ENCODE measurements around the gene TIPRL. TPM values are rescaled to one million over a fixed set of nuclear protein-coding genes. Genes with fewer than 3 reads are reported as not detected.

Gene TIPRL
- total RNA-seq, 2 donors from 2014 or later = 4.9 to 10.1 TPM

- no peak overlapping the region for H3K27ac ChIP-seq
- H3K27me3 ChIP-seq = no peaks in the 10 kb centered on the region
- no peak for DNase-seq
- no peaks in the 10 kb centered on the region for H3K4me1 ChIP-seq
- intact Hi-C loops (cut with DNase I) = no loop called here
- H3K4me3 ChIP-seq = no peak overlapping the region
- WGBS, 2 donors = 41 to 74% methylated on average over 4 of the region's 4 CpGs
- TF ChIP-seq POLR2A (IDR thresholded peaks at IDR 0.05) (no peak), CTCF (IDR thresholded peaks at IDR 0.05) (no peak)
- H3K36me3 ChIP-seq (replicated peaks in 1 of 2; ENCODE audit: insufficient read depth in 1 of 2, low read depth in 2 of 2) = no peaks in the 10 kb centered on the region
- no peak for ATAC-seq
- H3K9me3 ChIP-seq = no peaks in the 10 kb centered on the region
Observed at GRCh38 chr1:168155910-168156309, 22.9 kb upstream of the TIPRL start.

- Histone ChIP-seq H3K9me3 (no peaks in the 10 kb centered on the region), H3K36me3 (replicated peaks in 1 of 2; ENCODE audit: insufficient read depth in 1 of 2, low read depth in 2 of 2) (no peaks in the 10 kb centered on the region), H3K4me3 (no peak overlapping the region), H3K4me1 (no peaks in the 10 kb centered on the region), H3K27ac (no peak overlapping the region), H3K27me3 (no peaks in the 10 kb centered on the region)
- ATAC-seq (no peak), DNase-seq (no peak)
- TF ChIP-seq POLR2A (IDR thresholded peaks at IDR 0.05) (no peak), CTCF (IDR thresholded peaks at IDR 0.05) (no peak)
- intact Hi-C loops (cut with DNase I) = no loop called here
Observed at GRCh38 chr1:168157638-168158037, 21.1 kb upstream of the TIPRL start.

- Histone ChIP-seq H3K36me3 (replicated peaks in 1 of 2; ENCODE audit: insufficient read depth in 1 of 2, low read depth in 2 of 2) (no peaks in the 10 kb centered on the region), H3K4me1 (no peaks in the 10 kb centered on the region), H3K9me3 (no peaks in the 10 kb centered on the region), H3K4me3 (no peak overlapping the region), H3K27ac (no peak overlapping the region), H3K27me3 (no peaks in the 10 kb centered on the region)
- intact Hi-C loops (cut with DNase I) = no loop called here
- no peak for TF ChIP-seq CTCF (IDR thresholded peaks at IDR 0.05)
- TF ChIP-seq POLR2A (IDR thresholded peaks at IDR 0.05) = no peak
- ATAC-seq = no peak
- WGBS, 2 donors = 34 to 48% methylated on average over 1 of the region's 1 CpG
- no peak for DNase-seq
Observed at GRCh38 chr1:168159251-168159650, 19.5 kb upstream of the TIPRL start.

- no peak overlapping the region for H3K27ac ChIP-seq
- no peak for TF ChIP-seq CTCF (IDR thresholded peaks at IDR 0.05)
- no peak for TF ChIP-seq POLR2A (IDR thresholded peaks at IDR 0.05)
- ATAC-seq = no peak
- H3K36me3 ChIP-seq (replicated peaks in 1 of 2; ENCODE audit: insufficient read depth in 1 of 2, low read depth in 2 of 2) = no peaks in the 10 kb centered on the region
- no peaks in the 10 kb centered on the region for H3K4me1 ChIP-seq
- H3K27me3 ChIP-seq = no peaks in the 10 kb centered on the region
- intact Hi-C loops (cut with DNase I) = no loop called here
- DNase-seq = no peak
- WGBS, 2 donors = 93 to 95% methylated on average over 1 of the region's 1 CpG
- H3K9me3 ChIP-seq = no peaks in the 10 kb centered on the region
- H3K4me3 ChIP-seq = no peak overlapping the region
Observed at GRCh38 chr1:168159979-168160378, 18.8 kb upstream of the TIPRL start.

- 67 to 100% methylated on average over 1 to 2 of the region's 2 CpGs for WGBS, 2 donors
- DNase-seq = no peak
- TF ChIP-seq CTCF (IDR thresholded peaks at IDR 0.05) = no peak
- no peak for TF ChIP-seq POLR2A (IDR thresholded peaks at IDR 0.05)
Observed at GRCh38 chr1:168161459-168161858, 17.3 kb upstream of the TIPRL start.

More at GRCh38 chr1:168161459-168161858, 17.3 kb upstream of the TIPRL start:
- no peaks in the 10 kb centered on the region for H3K9me3 ChIP-seq
- no peak overlapping the region for H3K27ac ChIP-seq
- no peaks in the 10 kb centered on the region for H3K36me3 ChIP-seq (replicated peaks in 1 of 2; ENCODE audit: insufficient read depth in 1 of 2, low read depth in 2 of 2)
- ATAC-seq = no peak
- intact Hi-C loops (cut with DNase I) = no loop called here
- no peak overlapping the region for H3K4me3 ChIP-seq
- H3K4me1 ChIP-seq = no peaks in the 10 kb centered on the region
- no peaks in the 10 kb centered on the region for H3K27me3 ChIP-seq
